Smooth muscle cell (in vitro differentiated cells): ENCODE results near the gene KCNJ5. TPM values are rescaled to one million over a fixed set of nuclear protein-coding genes. Genes with fewer than 3 reads are reported as not detected.

Experiments
- DNase-seq: peaks from one replicate; lab custom pipeline; 2025; ENCODE audit not compliant: unreplicated experiment; lab: John Stamatoyannopoulos, UW
- H2AFZ ChIP-seq: fragments of 200-600 bp; sonication (generic); 2 replicates; pipeline ENCODE4 v1.6.0; 2016; ENCODE audit warnings: antibody characterized with exemption, low read depth, mild to moderate bottlenecking
- H3F3A ChIP-seq: fragments of 200-600 bp; sonication (generic); 2 replicates; pipeline ENCODE4 v1.6.0; 2017; ENCODE audit warnings: antibody characterized with exemption, low read depth
- H3K27ac ChIP-seq: fragments of 200-600 bp; sonication (generic); 2 replicates; pipeline ENCODE4 v1.5.1; 2016; ENCODE audit warnings: low read depth, mild to moderate bottlenecking
- H3K27me3 ChIP-seq: fragments of 200-600 bp; sonication (generic); 2 replicates; pipeline ENCODE4 v1.6.1; 2016; ENCODE audit warnings: low read depth, mild to moderate bottlenecking
- H3K36me3 ChIP-seq: fragments of 200-600 bp; sonication (generic); 2 replicates; pipeline ENCODE4 v1.5.1; 2016; ENCODE audit warnings: low read depth
- H3K4me1 ChIP-seq: fragments of 200-600 bp; sonication (generic); 2 replicates; pipeline ENCODE4 v1.5.1; 2016; ENCODE audit warnings: low read depth
- H3K4me2 ChIP-seq: fragments of 200-600 bp; sonication (generic); 2 replicates; pipeline ENCODE4 v1.6.0; 2016; ENCODE audit warnings: mild to moderate bottlenecking
- H3K4me3 ChIP-seq: fragments of 200-600 bp; sonication (generic); 2 replicates; pipeline ENCODE4 v1.5.1; 2016; ENCODE audit warnings: mild to moderate bottlenecking
- H3K79me2 ChIP-seq: fragments of 200-600 bp; sonication (generic); 2 replicates; pipeline ENCODE4 v1.6.0; 2016; ENCODE audit warnings: low read depth, mild to moderate bottlenecking
- H3K9ac ChIP-seq: fragments of 200-600 bp; sonication (generic); 2 replicates; pipeline ENCODE4 v1.6.0; 2016; ENCODE audit warnings: low read depth
- H3K9me3 ChIP-seq: fragments of 200-600 bp; sonication (generic); replicated peaks from 2 replicates; pipeline ENCODE4 v1.5.1; 2016; ENCODE audit warnings: low read depth
- H4K20me1 ChIP-seq: fragments of 200-600 bp; sonication (generic); 2 replicates; pipeline ENCODE4 v1.6.0; 2016; ENCODE audit warnings: low read depth
- WGBS: methylation state at CpG from one replicate; pipeline ENCODE4 v1.1.7; 2016; ENCODE audit warnings: low lambda C conversion rate; 5-methylcytosine and 5-hydroxymethylcytosine counted together
- polyA plus RNA-seq: library from polyadenylated mRNA; unstranded; fragments of >200 nt; fragmentation: Nextera tagmentation; extraction: Ambion mirVana; gene quantifications from 2 replicates; pipeline ENCODE4 v1.2.1, GENCODE V29; 2016
- total RNA-seq: library from RNA; depleted of rRNA; stranded (reverse); fragments of >200 nt; gene quantifications from 2 replicates; pipeline ENCODE4 v1.2.3, GENCODE V29; 2014
- TF ChIP-seq, protein P1 (sequence below): fragments of 200-600 bp; sonication (generic); IDR thresholded peaks from 2 replicates; pipeline ENCODE4 v1.5.1; 2017; ENCODE audit warnings: borderline replicate concordance, mild to moderate bottlenecking, antibody characterized with exemption; ENCODE audit not compliant: insufficient read depth, poor library complexity, severe bottlenecking

KCNJ5 gene
- total and polyA plus RNA-seq, 2 experiments from 2014 or later = 0.11 TPM; not detected in 1

DNA sequence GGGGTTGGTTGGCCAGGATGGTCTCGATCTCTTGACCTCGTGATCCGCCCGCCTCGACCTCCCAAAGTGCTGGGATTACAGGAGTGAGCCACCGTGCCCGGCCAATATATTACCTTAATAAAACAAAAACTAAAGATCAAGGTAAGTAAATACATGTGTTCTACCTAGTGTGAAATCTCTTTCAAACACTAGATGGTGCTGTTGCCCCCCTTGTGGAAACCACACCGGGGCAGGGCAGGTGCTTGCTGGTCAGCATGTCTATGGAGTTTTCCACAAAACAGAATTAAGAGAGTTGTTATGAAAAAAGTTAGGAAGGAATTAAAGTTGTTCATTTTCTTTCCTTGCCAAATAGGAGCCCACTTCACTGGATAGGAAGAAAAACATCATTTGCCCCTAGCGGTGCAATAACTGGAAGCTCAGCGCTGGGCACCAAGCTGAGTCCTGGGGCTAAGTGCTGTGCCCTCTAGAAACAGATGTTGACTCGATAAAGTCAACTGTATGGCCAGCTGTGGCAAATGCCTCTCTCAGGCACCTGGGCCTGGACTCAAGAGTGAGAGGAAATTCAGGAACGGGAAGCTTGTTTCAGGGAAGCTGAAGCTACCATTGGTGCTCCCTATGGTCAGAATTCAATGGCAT is 6.3 kb upstream of the KCNJ5 start:
- H2AFZ ChIP-seq = no peak overlapping the region
- H3F3A ChIP-seq = no peaks in the 10 kb centered on the region
- peaks cover 73% of the 10 kb centered on the region for H3K27me3 ChIP-seq
- 31% methylated on average over 12 of the region's 12 CpGs for WGBS
- H3K79me2 ChIP-seq = no peaks in the 10 kb centered on the region
- H3K4me1 ChIP-seq = peaks cover 6% of the 10 kb centered on the region
- no peak overlapping the region for H3K9ac ChIP-seq
- H3K4me2 ChIP-seq = no peak overlapping the region
- H3K4me3 ChIP-seq = no peak overlapping the region
- no peaks in the 10 kb centered on the region for H3K9me3 ChIP-seq
- no peaks in the 10 kb centered on the region for H3K36me3 ChIP-seq
- H3K27ac ChIP-seq = no peak overlapping the region
- H4K20me1 ChIP-seq = no peaks in the 10 kb centered on the region
- DNase-seq = no peak
- TF ChIP-seq, protein P1, sequence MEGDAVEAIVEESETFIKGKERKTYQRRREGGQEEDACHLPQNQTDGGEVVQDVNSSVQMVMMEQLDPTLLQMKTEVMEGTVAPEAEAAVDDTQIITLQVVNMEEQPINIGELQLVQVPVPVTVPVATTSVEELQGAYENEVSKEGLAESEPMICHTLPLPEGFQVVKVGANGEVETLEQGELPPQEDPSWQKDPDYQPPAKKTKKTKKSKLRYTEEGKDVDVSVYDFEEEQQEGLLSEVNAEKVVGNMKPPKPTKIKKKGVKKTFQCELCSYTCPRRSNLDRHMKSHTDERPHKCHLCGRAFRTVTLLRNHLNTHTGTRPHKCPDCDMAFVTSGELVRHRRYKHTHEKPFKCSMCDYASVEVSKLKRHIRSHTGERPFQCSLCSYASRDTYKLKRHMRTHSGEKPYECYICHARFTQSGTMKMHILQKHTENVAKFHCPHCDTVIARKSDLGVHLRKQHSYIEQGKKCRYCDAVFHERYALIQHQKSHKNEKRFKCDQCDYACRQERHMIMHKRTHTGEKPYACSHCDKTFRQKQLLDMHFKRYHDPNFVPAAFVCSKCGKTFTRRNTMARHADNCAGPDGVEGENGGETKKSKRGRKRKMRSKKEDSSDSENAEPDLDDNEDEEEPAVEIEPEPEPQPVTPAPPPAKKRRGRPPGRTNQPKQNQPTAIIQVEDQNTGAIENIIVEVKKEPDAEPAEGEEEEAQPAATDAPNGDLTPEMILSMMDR = peak; percentile 89

DNA sequence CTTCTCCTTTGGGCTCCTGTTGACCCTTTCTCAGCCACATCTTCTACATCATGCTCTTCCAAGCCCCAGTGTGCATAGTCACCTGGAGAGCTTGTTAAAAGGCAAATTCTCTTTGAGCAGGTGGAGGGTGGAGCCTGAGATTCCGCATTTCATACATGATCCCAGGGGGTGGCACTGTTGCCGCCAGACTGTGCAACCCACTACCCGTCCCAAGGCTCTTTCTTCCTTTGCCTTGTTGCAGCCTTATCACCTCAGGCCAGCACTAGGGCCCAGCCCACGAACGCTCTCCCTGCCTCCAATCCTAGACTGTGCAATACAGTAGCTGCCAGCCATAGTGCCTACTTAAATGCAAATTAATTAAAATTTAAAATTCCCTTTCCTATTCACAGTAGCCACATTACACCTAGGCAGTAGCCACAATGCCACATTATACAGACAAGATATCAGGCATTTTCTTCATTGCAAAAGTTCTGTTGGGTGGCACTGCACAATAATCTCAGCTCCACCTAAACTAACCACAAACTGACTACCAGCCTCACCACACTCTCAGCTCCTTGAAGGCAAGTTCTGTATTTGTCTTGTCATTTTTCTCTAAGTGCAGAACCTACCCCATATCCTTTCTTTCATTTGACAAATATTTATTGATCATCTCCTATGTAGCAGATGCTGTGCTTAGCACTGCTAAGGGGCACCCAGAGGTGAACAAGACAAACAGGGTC is 4.6 kb upstream of the KCNJ5 start:
- Histone ChIP-seq H3K4me1 (peaks cover 17% of the 10 kb centered on the region), H3K9me3 (no peaks in the 10 kb centered on the region), H2AFZ (no peak overlapping the region), H3K27ac (no peak overlapping the region), H3K4me2 (no peak overlapping the region), H3K4me3 (no peak overlapping the region), H3K36me3 (no peaks in the 10 kb centered on the region), H3K9ac (no peak overlapping the region), H3K27me3 (peaks cover 87% of the 10 kb centered on the region), H3F3A (no peaks in the 10 kb centered on the region), H3K79me2 (no peaks in the 10 kb centered on the region), H4K20me1 (no peaks in the 10 kb centered on the region)
- WGBS = 45% methylated on average over 5 of the region's 5 CpGs
- TF ChIP-seq, protein P1 = no peak
- no peak for DNase-seq

DNA sequence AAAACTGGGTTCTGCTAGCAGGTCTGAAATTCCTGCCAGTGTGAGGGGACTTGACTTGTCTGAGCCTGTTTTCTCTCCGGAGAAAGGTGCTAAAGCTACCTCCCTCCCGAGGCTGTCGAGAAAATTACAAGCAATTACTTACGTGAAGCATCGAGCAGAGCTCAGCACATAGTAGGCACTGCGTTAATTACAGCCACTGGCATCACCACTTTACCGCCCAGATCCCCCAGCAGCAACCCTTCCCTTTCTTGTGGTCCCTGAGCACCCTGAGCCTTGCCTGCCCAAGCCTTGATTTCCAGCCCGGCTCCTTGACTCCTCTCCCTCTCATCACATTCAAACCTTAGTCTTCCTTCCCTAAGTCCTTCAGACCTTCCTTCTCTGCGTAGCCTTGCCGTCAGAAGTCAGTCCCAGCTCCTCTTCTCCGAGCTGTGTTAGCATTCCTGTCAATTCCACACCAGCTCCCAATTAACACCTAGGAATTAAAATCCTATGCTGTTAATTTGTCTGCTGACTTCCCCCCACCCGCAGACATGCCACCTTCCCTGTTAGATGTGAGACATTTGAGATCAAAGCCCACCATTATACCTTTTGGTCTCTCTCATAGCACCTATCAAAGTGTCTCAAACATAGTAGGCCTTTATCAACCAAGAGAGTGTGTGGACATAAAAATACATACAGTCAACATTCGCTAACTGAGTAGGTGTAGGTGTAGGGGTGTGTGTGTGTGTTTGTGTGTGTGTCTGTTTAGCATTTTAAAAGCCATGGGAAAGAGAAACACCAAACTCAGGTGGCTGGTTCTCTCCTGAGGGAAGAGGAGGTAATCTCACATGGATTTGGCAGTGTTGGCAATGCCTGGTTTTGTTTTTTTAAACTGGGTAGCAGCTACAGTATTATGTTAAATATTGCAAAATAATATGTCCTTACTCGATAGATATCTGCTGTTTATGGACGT is 2.8 kb upstream of the KCNJ5 start:
- no peaks in the 10 kb centered on the region for H4K20me1 ChIP-seq
- TF ChIP-seq, protein P1 = no peak
- no peaks in the 10 kb centered on the region for H3K79me2 ChIP-seq
- H3F3A ChIP-seq = no peaks in the 10 kb centered on the region
- no peak for DNase-seq
- H3K4me1 ChIP-seq = peaks cover 28% of the 10 kb centered on the region
- no peak overlapping the region for H3K9ac ChIP-seq
- H3K4me2 ChIP-seq = no peak overlapping the region
- no peaks in the 10 kb centered on the region for H3K9me3 ChIP-seq
- no peaks in the 10 kb centered on the region for H3K36me3 ChIP-seq
- no peak overlapping the region for H3K4me3 ChIP-seq
- H3K27me3 ChIP-seq = peaks cover 80% of the 10 kb centered on the region
- H3K27ac ChIP-seq = no peak overlapping the region
- H2AFZ ChIP-seq = no peak overlapping the region
- 30% methylated on average over 15 of the region's 15 CpGs for WGBS
